LNCAP (cell line): ENCODE data around the gene CACNA1H.

Experiments
- CTCF ChIP-seq: fragments of 450-650 bp; IDR thresholded peaks from 2 replicates; pipeline ENCODE4 v1.5.1; 2017; ENCODE audit warnings: mild to moderate bottlenecking

Gene CACNA1H

GRCh38 chr16:1260101-1260680 lies 107.3 kb downstream of the CACNA1H start:
- no peak for TF ChIP-seq CTCF

- TF ChIP-seq CTCF, result no peak
These were observed 108.4 kb downstream of the CACNA1H start for GRCh38 chr16:1261131-1261892.

- no peak for TF ChIP-seq CTCF
These were observed 109.4 kb downstream of the CACNA1H start for GRCh38 chr16:1262210-1262845.

GRCh38 chr16:1262846-1263221 lies 109.9 kb downstream of the CACNA1H start:
- no peak for TF ChIP-seq CTCF

GRCh38 chr16:1263591-1264344 lies 110.9 kb downstream of the CACNA1H start:
- TF ChIP-seq CTCF, result no peak

- no peak for TF ChIP-seq CTCF
These were observed 111.6 kb downstream of the CACNA1H start for GRCh38 chr16:1264345-1265089.

GRCh38 chr16:1265090-1265630 lies 112.3 kb downstream of the CACNA1H start:
- TF ChIP-seq CTCF, result no peak
